Measurements from ENCODE around the gene GSAP. TPM values are rescaled to one million over a fixed set of nuclear protein-coding genes. Genes with fewer than 3 reads are reported as not detected.

GSAP gene
- total RNA-seq, 1 donor from 2014 or later = 5.0 TPM

GRCh38 chr7:77310982-77311381, 105.2 kb downstream of the GSAP start:
- no peak for TF ChIP-seq CTCF (conservative IDR thresholded peaks at IDR 0.05)
- peaks cover 5% of the 10 kb centered on the region for H3K4me1 Mint-ChIP-seq (ENCODE audit: unreplicated experiment)
- H3K9me3 Mint-ChIP-seq = no peaks in the 10 kb centered on the region
- H3K27me3 Mint-ChIP-seq = no peaks in the 10 kb centered on the region
- H3K36me3 Mint-ChIP-seq = peaks cover 4% of the 10 kb centered on the region
- no peak overlapping the region for H3K4me3 Mint-ChIP-seq
- DNase-seq (ENCODE audit: extremely low spot score, unreplicated experiment) = no peak
- H3K27ac Mint-ChIP-seq = no peak overlapping the region

- peaks cover 4% of the 10 kb centered on the region for H3K36me3 Mint-ChIP-seq
- no peak overlapping the region for H3K27ac Mint-ChIP-seq
- DNase-seq (ENCODE audit: extremely low spot score, unreplicated experiment) = no peak
- H3K27me3 Mint-ChIP-seq = no peaks in the 10 kb centered on the region
- H3K9me3 Mint-ChIP-seq = no peaks in the 10 kb centered on the region
- peaks cover 5% of the 10 kb centered on the region for H3K4me1 Mint-ChIP-seq (ENCODE audit: unreplicated experiment)
- H3K4me3 Mint-ChIP-seq = no peak overlapping the region
- TF ChIP-seq CTCF (conservative IDR thresholded peaks at IDR 0.05) = no peak
Measured at GRCh38 chr7:77309714-77310220, 106.4 kb downstream of the GSAP start.

GRCh38 chr7:77308792-77309191, 107.4 kb downstream of the GSAP start:
- DNase-seq (ENCODE audit: extremely low spot score, unreplicated experiment) = no peak
- Mint-ChIP-seq H3K36me3 (peaks cover 4% of the 10 kb centered on the region), H3K4me3 (no peak overlapping the region), H3K4me1 (ENCODE audit: unreplicated experiment) (peaks cover 5% of the 10 kb centered on the region), H3K9me3 (no peaks in the 10 kb centered on the region), H3K27ac (no peak overlapping the region), H3K27me3 (no peaks in the 10 kb centered on the region)
- TF ChIP-seq CTCF (conservative IDR thresholded peaks at IDR 0.05) = no peak

- DNase-seq (ENCODE audit: extremely low spot score, unreplicated experiment) = no peak
- TF ChIP-seq CTCF (conservative IDR thresholded peaks at IDR 0.05) = no peak
- no peaks in the 10 kb centered on the region for H3K27me3 Mint-ChIP-seq
- H3K9me3 Mint-ChIP-seq = no peaks in the 10 kb centered on the region
- peaks cover 4% of the 10 kb centered on the region for H3K36me3 Mint-ChIP-seq
- H3K4me3 Mint-ChIP-seq = no peak overlapping the region
- no peak overlapping the region for H3K27ac Mint-ChIP-seq
- peaks cover 5% of the 10 kb centered on the region for H3K4me1 Mint-ChIP-seq (ENCODE audit: unreplicated experiment)
Measured at GRCh38 chr7:77306231-77307067, 109.7 kb downstream of the GSAP start.

- TF ChIP-seq CTCF (conservative IDR thresholded peaks at IDR 0.05) = no peak
- Mint-ChIP-seq H3K27ac (no peak overlapping the region), H3K4me3 (no peak overlapping the region), H3K9me3 (no peaks in the 10 kb centered on the region), H3K4me1 (ENCODE audit: unreplicated experiment) (no peaks in the 10 kb centered on the region), H3K36me3 (peaks cover 4% of the 10 kb centered on the region), H3K27me3 (no peaks in the 10 kb centered on the region)
- no peak for DNase-seq (ENCODE audit: extremely low spot score, unreplicated experiment)
Measured at GRCh38 chr7:77295549-77295948, 120.6 kb downstream of the GSAP start.
